ENCODE measurements around the gene CEP72. TPM values are rescaled to one million over a fixed set of nuclear protein-coding genes. Genes with fewer than 3 reads are reported as not detected.
"Not testable (repeated sequence)": the region's sequence is repeated elsewhere in the genome, so short reads cannot be mapped to it uniquely, and the experiment has no call there.

CEP72 gene
- total and polyA plus RNA-seq, 10 of the 15 experiments (the other 5 are each of a cell fraction or from before 2014, with no cell fraction given) = 0.35 to 13.5 (median 8.3) TPM

DNA sequence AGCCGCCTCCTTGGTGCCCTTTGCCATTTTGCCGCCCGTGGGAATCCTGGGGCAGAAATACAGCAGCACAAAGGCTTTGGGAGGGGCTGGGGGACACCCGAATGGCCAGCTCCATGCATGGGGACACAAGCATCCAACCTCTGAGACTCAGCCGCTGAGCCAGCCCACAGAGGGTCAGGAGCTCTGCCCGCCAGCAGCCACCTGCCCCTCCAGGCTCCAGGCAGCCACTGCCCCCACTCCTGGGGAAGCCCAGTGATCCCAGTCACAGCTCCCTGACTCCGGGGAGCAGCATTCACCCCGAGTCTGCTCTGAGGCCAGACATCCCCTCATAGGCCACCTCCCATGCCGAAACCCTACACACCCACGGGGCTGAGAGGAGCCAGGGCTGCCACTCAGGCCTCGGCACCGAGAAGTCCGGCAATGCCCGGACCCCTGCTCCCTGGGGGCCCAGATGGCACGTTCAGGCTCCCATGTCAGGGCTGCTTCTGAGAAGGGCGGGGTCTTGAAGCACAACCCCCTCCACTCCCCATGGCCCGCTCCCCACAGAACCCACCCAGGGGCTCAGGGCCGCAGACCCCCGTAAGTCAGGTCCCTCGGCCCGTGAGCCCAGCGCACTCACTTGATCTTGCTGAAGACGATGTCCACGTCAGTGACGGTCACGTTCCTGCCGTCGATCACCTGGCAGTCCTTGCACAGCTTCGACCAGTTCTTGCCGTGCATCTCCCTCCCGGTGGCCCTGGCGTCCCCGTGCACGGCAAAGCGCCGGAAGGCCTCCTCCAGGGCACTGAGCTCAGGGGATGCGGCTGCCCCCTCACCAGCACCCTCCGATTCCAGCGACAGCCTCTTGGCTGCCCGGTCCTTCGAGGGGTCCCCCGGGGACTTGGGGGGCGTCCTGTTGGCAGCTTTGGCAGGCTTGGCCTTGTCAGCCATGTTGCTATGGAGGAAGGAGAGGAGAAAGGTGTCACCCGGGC lies 65.3 kb downstream of the CEP72 start:
- POLR2A ChIA-PET = no interaction called here
- Histone ChIP-seq H3K79me2 (ENCODE audit: control insufficient read depth, insufficient read depth, low read length) (no peaks in the 10 kb centered on the region), H3K9ac (ENCODE audit: control insufficient read depth, insufficient read depth, low read length) (no peak overlapping the region), H2AFZ (ENCODE audit: control insufficient read depth, low read depth, low read length) (no peak overlapping the region), H4K20me1 (ENCODE audit: control insufficient read depth, insufficient read depth) (no peaks in the 10 kb centered on the region), H3K4me3 (no peak overlapping the region), H3K4me1 (ENCODE audit: control insufficient read depth, insufficient read depth, low read length) (no peaks in the 10 kb centered on the region), H3K27ac (ENCODE audit: control insufficient read depth, insufficient read depth) (no peak overlapping the region), H3K36me3 (ENCODE audit: control insufficient read depth in 2 of 2, insufficient read depth in 2 of 2, low read length in 1 of 2) (no peaks in the 10 kb centered on the region), H3K4me2 (ENCODE audit: control insufficient read depth, insufficient read depth) (no peak overlapping the region), H3K9me3 (replicated peaks; ENCODE audit: control insufficient read depth, insufficient read depth, low read length) (no peaks in the 10 kb centered on the region), H3K27me3 (replicated peaks in 1 of 2; ENCODE audit: control insufficient read depth in 2 of 2, insufficient read depth in 2 of 2, low read length in 1 of 2) (no peaks in the 10 kb centered on the region)
- 74% methylated on average over 40 of the region's 44 CpGs for WGBS (ENCODE audit: insufficient coverage, insufficient replicate concordance, low lambda C conversion rate, missing lambda C conversion rate)
- TF ChIP-seq RAD51 (IDR thresholded peaks at IDR 0.05) (no peak), CHD2 (IDR thresholded peaks at IDR 0.05; ENCODE audit: borderline replicate concordance, low read depth, low read length) (no peak), SP1 (IDR thresholded peaks at IDR 0.05; ENCODE audit: low read depth, low read length) (no peak), ATF7 (IDR thresholded peaks at IDR 0.05; ENCODE audit: low read depth) (no peak), FOXM1 (IDR thresholded peaks at IDR 0.05; ENCODE audit: low read depth, low read length) (no peak), RFX5 (IDR thresholded peaks at IDR 0.05; ENCODE audit: low read depth, low read length) (no peak), STAT1 (conservative IDR thresholded peaks at IDR 0.05) (no peak), BHLHE40 (IDR thresholded peaks at IDR 0.05; ENCODE audit: borderline replicate concordance in 1 of 2, low read depth in 2 of 2, low read length in 1 of 2) (no peak), MEF2B (IDR thresholded peaks at IDR 0.05; ENCODE audit: partially characterized antibody, poor library complexity, severe bottlenecking) (no peak)
- TF ChIP-seq, protein P1, sequence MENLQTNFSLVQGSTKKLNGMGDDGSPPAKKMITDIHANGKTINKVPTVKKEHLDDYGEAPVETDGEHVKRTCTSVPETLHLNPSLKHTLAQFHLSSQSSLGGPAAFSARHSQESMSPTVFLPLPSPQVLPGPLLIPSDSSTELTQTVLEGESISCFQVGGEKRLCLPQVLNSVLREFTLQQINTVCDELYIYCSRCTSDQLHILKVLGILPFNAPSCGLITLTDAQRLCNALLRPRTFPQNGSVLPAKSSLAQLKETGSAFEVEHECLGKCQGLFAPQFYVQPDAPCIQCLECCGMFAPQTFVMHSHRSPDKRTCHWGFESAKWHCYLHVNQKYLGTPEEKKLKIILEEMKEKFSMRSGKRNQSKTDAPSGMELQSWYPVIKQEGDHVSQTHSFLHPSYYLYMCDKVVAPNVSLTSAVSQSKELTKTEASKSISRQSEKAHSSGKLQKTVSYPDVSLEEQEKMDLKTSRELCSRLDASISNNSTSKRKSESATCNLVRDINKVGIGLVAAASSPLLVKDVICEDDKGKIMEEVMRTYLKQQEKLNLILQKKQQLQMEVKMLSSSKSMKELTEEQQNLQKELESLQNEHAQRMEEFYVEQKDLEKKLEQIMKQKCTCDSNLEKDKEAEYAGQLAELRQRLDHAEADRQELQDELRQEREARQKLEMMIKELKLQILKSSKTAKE (IDR thresholded peaks at IDR 0.05; ENCODE audit: low read depth, poor library complexity, severe bottlenecking) = no peak
- TF ChIP-seq, protein P2, sequence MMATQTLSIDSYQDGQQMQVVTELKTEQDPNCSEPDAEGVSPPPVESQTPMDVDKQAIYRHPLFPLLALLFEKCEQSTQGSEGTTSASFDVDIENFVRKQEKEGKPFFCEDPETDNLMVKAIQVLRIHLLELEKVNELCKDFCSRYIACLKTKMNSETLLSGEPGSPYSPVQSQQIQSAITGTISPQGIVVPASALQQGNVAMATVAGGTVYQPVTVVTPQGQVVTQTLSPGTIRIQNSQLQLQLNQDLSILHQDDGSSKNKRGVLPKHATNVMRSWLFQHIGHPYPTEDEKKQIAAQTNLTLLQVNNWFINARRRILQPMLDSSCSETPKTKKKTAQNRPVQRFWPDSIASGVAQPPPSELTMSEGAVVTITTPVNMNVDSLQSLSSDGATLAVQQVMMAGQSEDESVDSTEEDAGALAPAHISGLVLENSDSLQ (IDR thresholded peaks at IDR 0.05) = no peak
- intact Hi-C loops (cut with micrococcal nuclease; ENCODE audit: unreplicated experiment) = no loop called here
- CTCF ChIA-PET = no interaction called here
- in situ Hi-C loops (cut with MboI) = no loop called here
- RAD21 ChIA-PET (ENCODE audit: unreplicated experiment) = no interaction called here
- no peak for ATAC-seq
- no TSS peak for BruUV-seq (replicated peaks)
- SMC1A ChIA-PET (ENCODE audit: uncharacterized antibody, unreplicated experiment) = no interaction called here
- no peak for FAIRE-seq
- DNase-seq (ENCODE audit: low read depth, low spot score) = no peak

DNA sequence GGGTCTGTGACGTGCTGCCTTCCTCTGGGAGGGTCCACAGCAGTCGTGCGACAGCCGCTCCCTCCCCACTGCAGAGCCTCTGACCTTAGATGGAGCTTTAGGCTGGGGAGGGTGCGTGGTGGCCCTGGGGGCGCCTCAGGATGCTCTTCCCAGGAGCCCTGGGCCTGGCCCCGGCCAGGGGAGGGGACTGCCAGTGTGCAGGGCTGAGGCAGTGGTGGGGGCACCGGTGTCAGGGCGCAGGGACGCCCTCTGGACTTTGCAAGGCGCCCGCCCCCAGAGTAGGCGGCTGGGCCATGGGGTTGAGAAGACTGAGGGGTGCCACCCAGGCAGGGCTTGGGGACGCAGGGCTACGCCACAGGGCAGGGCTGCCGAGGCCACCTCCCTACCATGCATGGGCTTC lies 66.4 kb downstream of the CEP72 start:
- POLR2A ChIA-PET; H3K27me3 ChIP-seq (replicated peaks in 1 of 2; ENCODE audit: control insufficient read depth in 2 of 2, insufficient read depth in 2 of 2, low read length in 1 of 2); H3K9ac ChIP-seq (ENCODE audit: control insufficient read depth, insufficient read depth, low read length); in situ Hi-C loops (cut with MboI); FAIRE-seq; H3K79me2 ChIP-seq (ENCODE audit: control insufficient read depth, insufficient read depth, low read length); H3K4me3 ChIP-seq; SMC1A ChIA-PET (ENCODE audit: uncharacterized antibody, unreplicated experiment); H3K4me2 ChIP-seq (ENCODE audit: control insufficient read depth, insufficient read depth); H3K9me3 ChIP-seq (replicated peaks; ENCODE audit: control insufficient read depth, insufficient read depth, low read length); H4K20me1 ChIP-seq (ENCODE audit: control insufficient read depth, insufficient read depth); H2AFZ ChIP-seq (ENCODE audit: control insufficient read depth, low read depth, low read length); DNase-seq (ENCODE audit: low read depth, low spot score); ATAC-seq; intact Hi-C loops (cut with micrococcal nuclease; ENCODE audit: unreplicated experiment); H3K27ac ChIP-seq (ENCODE audit: control insufficient read depth, insufficient read depth); H3K36me3 ChIP-seq (ENCODE audit: control insufficient read depth in 2 of 2, insufficient read depth in 2 of 2, low read length in 1 of 2); BruUV-seq (replicated peaks); CTCF ChIA-PET; H3K4me1 ChIP-seq (ENCODE audit: control insufficient read depth, insufficient read depth, low read length); RAD21 ChIA-PET (ENCODE audit: unreplicated experiment): not testable (repeated sequence)
- 61% methylated on average over 12 of the region's 16 CpGs for WGBS (ENCODE audit: insufficient coverage, insufficient replicate concordance, low lambda C conversion rate, missing lambda C conversion rate)

Data from GM12878 (cell line).